ENCODE measurements around the gene ZNF667.

- TF ChIP-seq, protein P1, sequence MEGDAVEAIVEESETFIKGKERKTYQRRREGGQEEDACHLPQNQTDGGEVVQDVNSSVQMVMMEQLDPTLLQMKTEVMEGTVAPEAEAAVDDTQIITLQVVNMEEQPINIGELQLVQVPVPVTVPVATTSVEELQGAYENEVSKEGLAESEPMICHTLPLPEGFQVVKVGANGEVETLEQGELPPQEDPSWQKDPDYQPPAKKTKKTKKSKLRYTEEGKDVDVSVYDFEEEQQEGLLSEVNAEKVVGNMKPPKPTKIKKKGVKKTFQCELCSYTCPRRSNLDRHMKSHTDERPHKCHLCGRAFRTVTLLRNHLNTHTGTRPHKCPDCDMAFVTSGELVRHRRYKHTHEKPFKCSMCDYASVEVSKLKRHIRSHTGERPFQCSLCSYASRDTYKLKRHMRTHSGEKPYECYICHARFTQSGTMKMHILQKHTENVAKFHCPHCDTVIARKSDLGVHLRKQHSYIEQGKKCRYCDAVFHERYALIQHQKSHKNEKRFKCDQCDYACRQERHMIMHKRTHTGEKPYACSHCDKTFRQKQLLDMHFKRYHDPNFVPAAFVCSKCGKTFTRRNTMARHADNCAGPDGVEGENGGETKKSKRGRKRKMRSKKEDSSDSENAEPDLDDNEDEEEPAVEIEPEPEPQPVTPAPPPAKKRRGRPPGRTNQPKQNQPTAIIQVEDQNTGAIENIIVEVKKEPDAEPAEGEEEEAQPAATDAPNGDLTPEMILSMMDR (conservative IDR thresholded peaks at IDR 0.05) = no peak
- no peak for TF ChIP-seq EZH2 (IDR thresholded peaks at IDR 0.05; ENCODE audit: low read depth)
These were observed 31.2 kb upstream of the ZNF667 start for GRCh38 chr19:56508290-56508778.
